ENCODE results near the gene C1orf116. TPM values are rescaled to one million over a fixed set of nuclear protein-coding genes. Genes with fewer than 3 reads are reported as not detected.

C1orf116 gene
- total and polyA plus RNA-seq, 4 donors: 0.27 to 0.79 (median 0.46) TPM

GRCh38 chr1:206970446-206970845, 62.1 kb downstream of the C1orf116 start, which contains the start of gene FCAMR (continued):
- TF ChIP-seq ZBTB33 (IDR thresholded peaks at IDR 0.05) (peak; percentile 27), MAX (IDR thresholded peaks at IDR 0.05) (peak; percentile 48)

GRCh38 chr1:206969090-206969489, 63.5 kb downstream of the C1orf116 start:
- no peaks in the 10 kb centered on the region for H3K27me3 ChIP-seq (ENCODE audit: control insufficient read depth in 4 of 4, insufficient read depth in 4 of 4, low read length in 3 of 4)
- no peaks in the 10 kb centered on the region for H3K9me3 ChIP-seq (ENCODE audit: control insufficient read depth in 4 of 4, low read length in 3 of 4)
- no peak for TF ChIP-seq CTCF (IDR thresholded peaks at IDR 0.05; ENCODE audit: low read depth, low read length, missing input control)
- peak in 1 of 2 donors; percentile 37 for TF ChIP-seq RXRA (IDR thresholded peaks at IDR 0.05)
- peak; percentile 35 for TF ChIP-seq SP1 (IDR thresholded peaks at IDR 0.05)
- TF ChIP-seq HNF4G (IDR thresholded peaks at IDR 0.05): peak; percentile 59
- peak; percentile 49 to 84 for TF ChIP-seq HNF4A (conservative IDR thresholded peaks at IDR 0.05)
- TF ChIP-seq GABPA (IDR thresholded peaks at IDR 0.05 in 1 of 2, conservative IDR thresholded peaks at IDR 0.05 in 1 of 2): no peak
- TF ChIP-seq MAX (IDR thresholded peaks at IDR 0.05): no peak
- no peak for TF ChIP-seq ATF3 (IDR thresholded peaks at IDR 0.05)
- DNase-seq (ENCODE audit: low spot score): no peak
- H3K36me3 ChIP-seq (ENCODE audit: control insufficient read depth in 4 of 4, insufficient read depth in 3 of 4, low read depth in 1 of 4, low read length in 3 of 4): peaks cover 0 to 3% (median 0%) of the 10 kb centered on the region in 4 donors
- H3K27ac ChIP-seq (ENCODE audit: low read depth in 1 of 2, low read length in 2 of 2): peak overlapping the region; percentile 65 to 78
- peaks cover 6 to 56% (median 47%) of the 10 kb centered on the region in 4 donors for H3K4me1 ChIP-seq (ENCODE audit: control insufficient read depth in 4 of 4, insufficient read depth in 4 of 4, low read length in 3 of 4)
- H3K4me3 ChIP-seq (ENCODE audit: low read depth in 1 of 3, low read length in 3 of 3): no peak overlapping the region
- no peak overlapping the region for H3K9ac ChIP-seq (ENCODE audit: low read depth in 1 of 2, low read length in 2 of 2)
- WGBS: 10% methylated on average over 5 of the region's 5 CpGs

Other genes with a start within 250 kb of the C1orf116 start
- gene IL20, start 167.1 kb downstream of the C1orf116 start, total RNA-seq: under 1 TPM in 1 of 2 donors, not detected in 1; 0.17 TPM
- gene IL20, start 167.1 kb downstream of the C1orf116 start, polyA plus RNA-seq: not detected
- not detected for gene IL24, start 135.3 kb downstream of the C1orf116 start, total RNA-seq
- under 1 TPM in 1 of 2 donors, not detected in 1; 0.13 TPM for gene IL24, start 135.3 kb downstream of the C1orf116 start, polyA plus RNA-seq
- gene FCMR, start 110.8 kb downstream of the C1orf116 start, total RNA-seq: 1 to 10 TPM in 1 of 2 donors, under 1 TPM in 1; 0.70 to 1.3 TPM
- 1 to 10 TPM; 2.2 to 3.6 TPM for gene FCMR, start 110.8 kb downstream of the C1orf116 start, polyA plus RNA-seq
- 10 to 100 TPM in 1 of 2 donors, under 1 TPM in 1; 0.09 to 43.3 TPM for gene PIGR, start 86.3 kb downstream of the C1orf116 start, total RNA-seq
- gene PIGR, start 86.3 kb downstream of the C1orf116 start, polyA plus RNA-seq: 10 to 100 TPM; 12.0 to 16.1 TPM
- under 1 TPM; 0.14 to 0.59 TPM for gene FCAMR, start 62.3 kb downstream of the C1orf116 start, total RNA-seq
- under 1 TPM; 0.23 to 0.54 TPM for gene FCAMR, start 62.3 kb downstream of the C1orf116 start, polyA plus RNA-seq
- 10 to 100 TPM in 1 of 2 donors, 1 to 10 TPM in 1; 7.7 to 79.4 TPM for gene YOD1, start 18.5 kb upstream of the C1orf116 start, total RNA-seq
- gene YOD1, start 18.5 kb upstream of the C1orf116 start, polyA plus RNA-seq: 1 to 10 TPM; 1.3 to 1.8 TPM
- gene PFKFB2, start 20.5 kb upstream of the C1orf116 start, total RNA-seq: 1 to 10 TPM; 4.0 to 5.9 TPM
- 1 to 10 TPM; 1.5 to 2.0 TPM for gene PFKFB2, start 20.5 kb upstream of the C1orf116 start, polyA plus RNA-seq
- 100 to 1,000 TPM in 1 of 2 donors, 10 to 100 TPM in 1; 59.7 to 460 TPM for gene C4BPB, start 56.1 kb upstream of the C1orf116 start, total RNA-seq
- gene C4BPB, start 56.1 kb upstream of the C1orf116 start, polyA plus RNA-seq: 100 to 1,000 TPM; 399 to 404 TPM
- gene C4BPA, start 71.5 kb upstream of the C1orf116 start, total RNA-seq: 1,000 to 10,000 TPM in 1 of 2 donors, 10 to 100 TPM in 1; 49.5 to 1,492 TPM
- gene C4BPA, start 71.5 kb upstream of the C1orf116 start, polyA plus RNA-seq: 1,000 to 10,000 TPM in 1 of 2 donors, 100 to 1,000 TPM in 1; 896 to 1,527 TPM